GM21515 (cell line): ENCODE measurements around the gene MT1A.

Source experiments
- ATAC-seq: cut with Tn5 transposase; IDR thresholded peaks from one replicate; pipeline ENCODE4 v1.9.1; 2021; ENCODE audit not compliant: unreplicated experiment

Gene MT1A

DNA sequence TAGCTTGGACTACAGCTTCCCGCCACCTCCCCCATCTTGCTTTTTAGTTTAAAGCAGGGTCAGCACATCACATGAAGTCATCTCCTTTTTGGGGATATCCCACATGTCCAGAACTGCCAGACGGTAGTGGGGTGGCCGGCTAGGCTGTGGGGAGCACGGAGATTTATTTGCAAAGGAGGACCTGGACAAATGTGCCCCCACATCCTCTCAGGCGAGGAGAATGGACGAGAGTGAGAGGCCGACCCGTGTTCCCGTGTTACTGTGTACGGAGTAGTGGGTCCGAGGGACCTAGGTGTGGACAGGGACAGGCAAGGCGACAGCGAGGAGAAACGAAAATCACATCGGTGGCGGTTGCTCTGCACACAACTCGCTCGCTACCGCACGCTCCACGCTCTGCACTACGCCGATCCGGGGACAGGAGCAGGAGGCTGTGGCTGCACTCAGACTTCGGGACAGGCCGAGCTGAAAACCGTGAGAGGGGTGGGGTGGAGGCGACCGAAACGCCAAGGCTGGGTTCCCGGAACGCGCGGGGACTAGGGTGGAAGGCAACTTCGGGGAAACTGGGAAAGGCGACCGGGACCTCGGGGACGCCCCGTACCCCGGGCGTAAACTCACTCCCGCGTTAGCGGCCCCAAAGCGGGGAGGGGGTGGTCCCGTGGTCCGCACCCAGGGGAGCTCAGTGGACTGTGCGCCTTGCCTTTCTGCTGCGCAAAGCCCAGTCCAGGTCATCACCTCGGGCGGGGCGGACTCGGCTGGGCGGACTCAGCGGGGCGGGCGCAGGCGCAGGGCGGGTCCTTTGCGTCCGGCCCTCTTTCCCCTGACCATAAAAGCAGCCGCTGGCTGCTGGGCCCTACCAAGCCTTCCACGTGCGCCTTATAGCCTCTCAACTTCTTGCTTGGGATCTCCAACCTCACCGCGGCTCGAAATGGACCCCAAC is at the start of gene MT1A:
Gene MT1A, plus strand, starts transcription at position 853 of the 937 bp plus-strand sequence. Its CDS starts 73 bp downstream, at position 926.
- no peak for ATAC-seq

DNA sequence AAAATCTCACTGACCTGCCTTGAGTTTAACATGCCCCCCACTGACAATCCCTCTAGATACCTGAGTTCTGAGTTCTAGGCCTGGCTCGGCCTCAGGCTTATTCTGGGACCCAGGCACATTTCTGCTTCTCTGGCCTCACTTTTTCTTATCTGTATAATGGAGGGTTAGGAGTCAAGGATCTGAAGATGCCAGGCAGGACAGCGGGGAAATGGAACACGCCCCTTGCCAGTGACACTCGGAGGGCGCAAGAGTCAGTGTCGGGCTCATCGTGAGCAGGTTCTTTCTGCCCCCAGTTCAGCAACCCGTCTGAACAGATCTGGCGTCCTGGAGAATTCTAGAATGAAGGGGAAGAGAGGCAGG is 49.7 kb upstream of the MT1A start:
- no peak for ATAC-seq

DNA sequence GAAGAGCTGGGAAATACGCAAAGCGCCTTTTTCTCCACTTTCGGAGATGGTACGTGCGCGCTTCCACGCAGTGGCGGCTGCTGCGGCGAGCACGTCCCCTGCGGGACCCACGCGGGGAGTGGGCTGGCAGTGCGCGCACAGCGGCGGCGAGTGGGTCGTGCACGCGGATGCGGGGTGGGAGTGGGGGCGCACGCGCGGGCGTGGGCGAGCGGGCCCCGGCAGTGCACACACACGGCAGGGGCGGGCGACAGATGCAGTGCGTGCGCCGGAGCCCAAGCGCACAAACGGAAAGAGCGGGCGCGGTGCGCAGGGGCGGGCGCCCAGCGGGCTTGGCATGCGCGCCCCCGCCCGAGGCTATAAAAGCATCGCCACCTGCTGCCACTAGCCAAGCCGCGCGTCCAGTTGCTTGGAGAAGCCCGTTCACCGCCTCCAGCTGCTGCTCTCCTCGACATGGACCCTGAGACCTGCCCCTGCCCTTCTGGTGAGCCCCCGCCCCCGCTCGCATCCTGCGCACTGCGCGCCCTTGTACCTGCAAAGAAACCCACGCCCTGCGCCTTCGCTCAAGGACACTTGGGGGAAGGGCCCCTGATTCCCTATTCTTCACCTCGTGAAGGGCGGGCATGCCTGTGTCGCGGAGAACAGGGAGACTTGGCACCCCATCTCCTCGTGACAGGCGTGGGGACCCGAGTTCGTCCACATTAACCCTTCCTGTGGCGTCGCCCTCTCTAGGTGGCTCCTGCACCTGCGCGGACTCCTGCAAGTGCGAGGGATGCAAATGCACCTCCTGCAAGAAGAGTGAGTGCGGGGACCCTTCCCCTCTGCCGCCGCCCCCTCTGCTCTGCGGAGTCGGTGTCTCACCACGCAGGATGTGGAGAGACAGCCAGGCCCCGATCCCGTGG is 49.1 kb upstream of the MT1A start, which contains the start of gene MT3:
Gene MT3, plus strand, starts transcription at position 388 of the 899 bp plus-strand sequence. Its CDS starts 63 bp downstream, at position 451.
- no peak for ATAC-seq

DNA sequence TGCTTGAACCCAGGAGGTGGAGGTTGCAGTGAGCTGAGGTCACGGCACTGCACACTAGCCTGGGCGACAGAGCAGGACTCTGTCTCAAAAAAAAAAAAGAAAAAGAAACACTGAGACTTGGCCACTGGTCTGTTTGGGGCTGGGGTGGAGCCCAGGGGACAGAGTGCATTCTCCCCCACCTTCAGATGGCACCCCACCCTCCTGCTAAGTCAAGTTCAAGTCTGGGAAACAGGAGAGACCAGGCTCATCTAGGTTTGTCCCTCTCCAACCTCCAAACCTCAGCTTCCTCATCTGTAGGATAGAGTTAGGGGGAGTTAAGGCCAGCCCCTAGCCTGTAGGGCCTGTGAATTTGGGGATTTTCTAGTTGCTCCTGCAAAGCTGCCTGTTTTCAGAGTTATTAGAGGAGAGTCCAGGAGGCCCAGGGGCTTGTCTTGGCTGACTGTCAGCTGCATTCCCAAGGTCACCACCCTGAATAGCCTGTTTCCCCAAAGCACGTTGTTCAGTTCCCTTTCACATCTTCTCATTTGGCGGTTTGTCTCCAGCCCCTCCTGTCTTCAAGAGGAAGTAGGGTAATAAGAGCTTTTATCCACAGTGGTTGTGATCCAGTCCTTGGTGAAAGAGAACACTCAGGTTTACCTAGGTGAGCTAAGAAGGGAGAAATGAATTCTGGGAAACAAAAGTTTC is 46.9 kb upstream of the MT1A start:
- no peak for ATAC-seq

DNA sequence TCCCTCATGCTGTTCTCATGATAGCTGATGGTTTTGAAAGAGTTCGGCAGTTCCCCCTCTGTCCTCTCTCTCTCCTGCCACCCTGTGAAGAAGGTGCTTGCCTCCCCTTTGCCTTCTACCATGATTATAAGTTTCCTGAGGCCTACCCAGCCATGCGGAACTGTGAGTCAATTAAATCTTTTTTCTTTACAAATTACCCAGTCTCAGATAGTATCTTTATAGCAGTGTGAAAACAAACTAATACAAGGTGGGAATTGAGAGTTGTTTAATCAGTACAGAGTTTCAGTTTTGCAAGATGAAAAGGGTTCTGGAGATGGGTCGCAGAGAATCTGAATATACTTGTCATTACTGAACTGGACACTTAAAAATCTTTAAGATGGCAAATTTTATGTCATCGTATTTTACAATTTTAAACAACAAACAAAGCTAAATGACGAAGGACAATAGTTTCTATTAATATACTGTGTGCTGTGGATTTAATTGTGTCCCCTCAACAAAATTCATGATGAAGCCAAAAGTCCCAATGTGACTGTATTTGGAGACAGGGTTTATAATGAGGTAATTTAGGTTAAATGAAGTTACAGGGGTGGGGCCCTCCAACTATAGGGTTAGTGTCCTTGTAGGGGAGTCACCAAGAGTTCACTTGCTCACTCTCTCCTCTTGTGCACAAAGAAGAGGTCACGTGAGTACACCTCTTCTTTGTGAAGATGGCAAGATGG is 44.7 kb upstream of the MT1A start:
- ATAC-seq = no peak

DNA sequence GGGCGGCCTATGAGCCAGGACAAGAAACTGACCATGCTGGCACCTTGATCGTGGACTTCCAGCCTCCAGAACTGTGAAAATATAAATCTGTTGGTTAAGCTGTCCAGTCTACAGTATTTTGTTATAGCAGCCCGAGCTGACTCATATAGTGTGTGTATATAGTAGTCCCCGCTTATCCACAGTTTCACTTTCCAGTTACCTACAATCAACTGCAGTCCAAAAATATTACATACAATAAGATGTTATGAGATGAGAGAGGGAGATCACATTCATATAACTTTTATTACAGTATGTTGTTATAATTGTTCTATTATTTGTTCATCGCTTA is 44.2 kb upstream of the MT1A start:
- no peak for ATAC-seq

DNA sequence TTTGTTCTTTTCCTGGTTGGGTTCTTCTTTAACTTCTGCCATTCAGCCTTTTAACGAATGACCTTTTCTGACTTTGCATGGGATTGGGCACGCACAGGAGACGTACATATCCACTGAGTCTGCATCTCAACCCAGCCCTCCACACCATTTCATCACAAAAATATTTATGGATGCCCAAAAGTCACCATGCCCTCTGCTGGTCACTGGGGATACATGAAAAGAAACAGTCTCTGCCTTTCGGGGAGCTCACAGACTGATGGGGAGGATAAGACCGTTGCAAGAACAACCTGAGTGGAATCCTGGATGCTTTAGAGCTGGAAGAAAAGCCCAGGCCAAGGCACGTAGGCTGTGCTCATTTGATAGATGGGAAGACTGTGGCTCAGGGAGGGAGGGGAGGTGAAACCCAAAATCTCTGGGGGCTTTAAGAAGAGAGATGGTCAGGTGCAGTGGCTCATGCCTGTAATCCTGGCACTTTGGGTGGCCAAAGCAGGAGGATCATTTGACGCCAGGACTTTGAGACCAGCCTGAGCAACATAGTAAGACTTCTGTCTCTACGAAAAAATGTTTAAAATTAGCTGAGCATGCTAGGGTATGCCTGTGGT is 38.0 kb upstream of the MT1A start:
- ATAC-seq = no peak

DNA sequence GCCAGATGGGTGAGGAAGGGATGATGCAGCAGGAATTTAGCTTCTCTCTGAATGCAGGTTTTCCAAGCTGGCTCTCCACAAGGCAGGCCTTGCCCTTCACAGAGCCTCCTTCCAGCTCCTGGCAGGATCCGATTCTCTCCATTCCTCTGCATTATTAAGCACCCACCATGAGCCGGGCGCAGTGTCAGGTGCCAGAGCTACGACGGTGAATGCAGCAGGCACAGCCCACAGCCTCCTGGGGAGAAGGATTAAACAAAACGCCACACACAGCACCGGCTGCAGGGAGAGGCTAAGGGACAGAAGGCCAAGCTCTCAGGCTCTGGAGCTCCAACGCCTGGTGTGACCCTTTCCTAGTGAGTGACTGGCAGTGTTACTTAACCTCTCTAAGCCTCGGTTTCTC is 37.1 kb upstream of the MT1A start:
- ATAC-seq = no peak

DNA sequence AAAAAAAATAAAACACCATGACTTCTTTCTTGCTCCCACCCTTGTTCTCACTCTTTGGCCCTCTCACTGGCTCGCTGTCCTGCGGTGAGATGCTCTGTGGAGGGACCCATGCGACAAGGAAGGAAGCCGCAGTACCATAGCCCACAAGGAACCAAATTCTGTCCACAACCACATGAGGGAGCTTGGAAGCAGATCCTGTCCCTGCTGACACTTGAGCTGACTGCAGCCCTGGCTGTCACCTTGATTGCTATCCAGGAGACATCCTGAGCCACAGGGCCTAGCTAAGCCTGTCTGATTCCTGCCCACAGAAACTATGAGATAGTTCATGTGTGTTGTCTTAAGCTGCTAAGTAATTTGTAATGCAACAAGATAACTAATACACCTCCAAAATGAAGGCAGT is 34.9 kb upstream of the MT1A start:
- no peak for ATAC-seq

DNA sequence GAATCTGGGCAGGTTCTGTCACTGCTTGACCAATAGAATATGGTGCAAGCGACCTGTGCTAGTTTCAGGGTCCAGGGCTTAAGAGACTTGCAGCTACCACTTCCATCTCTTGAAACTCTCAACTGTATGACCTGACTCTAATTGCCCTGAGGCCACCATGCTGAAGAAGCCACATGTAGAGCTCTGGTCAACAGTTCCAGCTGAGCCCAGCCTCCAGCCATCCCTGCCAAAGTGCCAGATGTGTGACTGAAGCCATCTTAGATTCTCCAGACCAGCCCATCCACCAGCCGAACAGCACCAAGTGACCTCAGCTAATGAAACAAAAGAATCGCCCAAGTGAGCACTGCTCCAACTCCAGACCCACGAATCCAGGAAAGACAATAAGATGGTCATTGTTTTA is 33.5 kb upstream of the MT1A start:
- ATAC-seq = no peak

DNA sequence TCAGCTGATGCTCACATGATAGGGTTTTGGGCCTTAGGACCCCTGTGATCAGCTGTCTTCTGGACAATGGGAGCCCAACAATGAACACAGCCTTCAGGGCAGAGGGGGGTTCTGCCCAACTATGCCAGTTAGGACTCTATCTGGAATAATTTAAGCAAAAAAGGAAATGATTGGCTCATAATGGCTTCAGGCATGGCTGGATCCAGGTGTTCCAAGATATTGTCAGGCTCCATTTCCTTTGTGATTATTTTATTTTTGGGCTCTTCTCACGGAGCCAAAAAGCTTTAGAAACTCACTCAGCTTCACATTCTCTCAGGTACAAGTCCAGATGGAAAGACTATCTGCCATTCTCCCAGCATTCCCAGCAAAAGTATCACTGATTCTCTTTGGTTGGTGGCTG is 33.0 kb upstream of the MT1A start:
- no peak for ATAC-seq

DNA sequence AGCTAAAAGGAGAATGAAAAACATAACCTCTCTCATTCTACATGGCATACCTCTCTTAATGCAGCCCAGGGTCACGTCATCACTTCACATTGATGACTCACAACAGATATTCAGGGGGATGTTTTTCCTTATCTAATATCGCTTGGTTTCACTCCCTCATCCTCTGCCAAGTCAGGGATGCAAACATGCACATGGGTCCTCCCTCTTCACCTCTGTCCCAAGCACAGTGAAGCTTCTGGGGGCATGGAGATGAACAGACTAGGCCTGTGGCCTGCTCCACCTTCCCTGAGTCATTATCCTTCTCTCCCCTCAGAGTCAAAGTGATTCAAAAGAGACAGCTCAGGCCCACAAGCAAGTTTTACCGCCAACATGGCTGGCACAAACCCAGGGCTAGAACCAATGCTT is 32.4 kb upstream of the MT1A start:
- no peak for ATAC-seq

DNA sequence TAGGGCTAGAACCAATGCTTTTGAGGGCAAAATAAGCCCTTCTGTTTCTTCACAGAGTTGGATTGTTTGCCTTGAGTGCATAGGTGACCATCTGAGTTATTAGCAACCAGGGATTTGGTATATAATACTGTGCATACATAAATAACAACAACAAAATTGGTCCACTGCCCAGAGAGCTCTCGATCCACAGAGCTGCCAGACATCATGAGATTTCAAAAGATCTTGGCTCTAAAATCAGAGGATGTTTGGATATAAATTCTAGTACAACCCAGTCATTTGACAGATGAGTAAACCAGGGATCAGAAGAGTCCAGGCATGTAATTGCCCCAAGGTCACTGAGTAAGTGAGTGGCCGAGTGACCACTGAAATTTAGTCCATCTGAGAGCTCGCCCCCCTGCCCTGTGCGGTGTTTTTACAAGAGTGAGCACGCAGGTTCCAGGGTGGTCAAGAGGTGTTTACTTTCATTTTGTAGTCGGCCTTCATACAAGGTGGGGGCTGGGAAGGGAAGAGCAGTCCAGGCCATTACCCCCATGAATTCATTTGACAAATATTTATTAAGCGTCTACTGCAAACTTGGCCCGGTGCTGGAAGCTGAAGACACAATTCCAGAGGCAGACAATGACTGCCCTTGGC is 31.9 kb upstream of the MT1A start:
- no peak for ATAC-seq

DNA sequence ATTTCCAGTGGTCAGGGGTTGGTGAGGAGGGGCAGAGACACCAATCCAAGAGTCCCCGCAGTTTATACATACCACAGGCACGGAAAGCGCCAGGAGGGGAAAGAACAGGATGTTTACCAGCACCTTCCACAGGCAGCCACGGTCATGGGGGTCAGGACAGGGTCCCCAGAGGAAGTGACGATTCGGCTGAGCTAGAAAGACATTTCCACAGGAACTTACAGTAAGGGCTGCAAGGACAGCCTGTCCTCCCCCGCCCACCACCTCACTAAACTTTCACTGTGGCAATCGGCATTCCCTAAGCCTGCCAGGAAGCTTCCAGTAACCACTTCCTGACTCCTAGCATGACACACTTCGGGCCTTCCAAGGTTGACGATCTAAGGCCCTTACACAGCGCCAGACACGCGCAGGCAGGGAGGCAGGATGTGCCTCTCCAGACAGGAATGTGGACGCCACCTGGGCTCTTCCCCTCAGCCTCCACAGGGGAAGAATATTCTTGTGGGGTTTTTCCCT is 31.3 kb upstream of the MT1A start:
- ATAC-seq = no peak

DNA sequence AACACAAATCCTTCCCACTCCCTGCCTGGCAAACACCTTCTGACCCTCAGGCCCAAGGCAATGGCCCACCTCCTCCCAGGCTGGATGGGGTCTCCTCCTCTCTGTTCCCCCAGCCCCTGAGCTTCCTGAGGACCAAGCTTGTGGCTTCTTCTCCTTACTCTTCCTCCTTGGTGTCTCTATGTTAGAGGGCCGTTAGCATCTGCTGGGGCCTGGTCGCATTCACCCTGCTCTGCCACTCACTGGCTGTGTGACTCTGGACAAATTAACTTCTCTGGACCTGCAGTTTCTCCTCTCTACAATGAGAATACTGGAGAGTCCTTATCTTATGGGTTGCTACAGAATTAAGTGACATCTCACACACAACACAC is 30.8 kb upstream of the MT1A start:
- ATAC-seq = no peak

DNA sequence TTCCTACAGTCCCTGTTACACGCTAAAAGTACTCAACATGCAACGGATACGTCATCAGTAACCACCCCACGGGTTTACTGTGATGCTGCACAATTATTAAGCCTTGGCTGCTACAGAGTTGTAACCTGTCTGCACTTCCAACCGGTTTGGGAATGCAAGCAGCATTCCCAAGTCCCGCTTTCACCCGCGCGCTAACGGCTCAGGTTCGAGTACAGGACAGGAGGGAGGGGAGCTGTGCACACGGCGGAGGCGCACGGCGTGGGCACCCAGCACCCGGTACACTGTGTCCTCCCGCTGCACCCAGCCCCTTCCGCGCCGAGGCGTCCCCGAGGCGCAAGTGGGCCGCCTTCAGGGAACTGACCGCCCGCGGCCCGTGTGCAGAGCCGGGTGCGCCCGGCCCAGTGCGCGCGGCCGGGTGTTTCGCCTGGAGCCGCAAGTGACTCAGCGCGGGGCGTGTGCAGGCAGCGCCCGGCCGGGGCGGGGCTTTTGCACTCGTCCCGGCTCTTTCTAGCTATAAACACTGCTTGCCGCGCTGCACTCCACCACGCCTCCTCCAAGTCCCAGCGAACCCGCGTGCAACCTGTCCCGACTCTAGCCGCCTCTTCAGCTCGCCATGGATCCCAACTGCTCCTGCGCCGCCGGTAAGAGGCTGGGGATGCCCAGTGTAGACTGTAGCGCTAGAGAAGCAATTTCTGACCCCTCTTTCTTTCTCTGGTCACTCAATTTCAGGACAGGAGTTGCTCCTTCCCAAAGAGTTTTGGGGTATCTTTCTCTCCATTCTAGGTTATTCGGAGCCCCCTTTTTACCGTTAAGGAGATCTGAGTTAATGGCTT is 30.2 kb upstream of the MT1A start, which contains the start of gene MT2A:
Gene MT2A, plus strand, starts transcription at position 542 of the 833 bp plus-strand sequence. Its CDS starts 72 bp downstream, at position 614.
- ATAC-seq = peak; percentile 92

DNA sequence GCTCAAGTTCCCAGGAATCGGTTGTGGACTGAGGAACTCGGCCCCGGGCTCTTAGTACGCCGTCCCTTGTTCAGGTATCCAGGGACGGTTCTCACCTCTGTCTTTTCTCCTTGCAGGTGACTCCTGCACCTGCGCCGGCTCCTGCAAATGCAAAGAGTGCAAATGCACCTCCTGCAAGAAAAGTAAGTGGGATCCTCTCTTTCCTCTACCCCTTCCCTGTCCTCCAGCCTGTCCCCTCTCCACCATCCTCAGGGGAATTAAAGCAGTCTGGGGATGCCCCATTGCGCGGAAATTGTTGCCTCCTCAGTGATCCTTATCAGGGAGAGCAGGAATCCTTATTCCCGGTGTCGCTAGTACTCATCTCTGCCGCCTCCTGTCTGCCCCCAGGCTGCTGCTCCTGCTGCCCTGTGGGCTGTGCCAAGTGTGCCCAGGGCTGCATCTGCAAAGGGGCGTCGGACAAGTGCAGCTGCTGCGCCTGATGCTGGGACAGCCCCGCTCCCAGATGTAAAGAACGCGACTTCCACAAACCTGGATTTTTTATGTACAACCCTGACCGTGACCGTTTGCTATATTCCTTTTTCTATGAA is 29.5 kb upstream of the MT1A start:
- ATAC-seq = no peak

DNA sequence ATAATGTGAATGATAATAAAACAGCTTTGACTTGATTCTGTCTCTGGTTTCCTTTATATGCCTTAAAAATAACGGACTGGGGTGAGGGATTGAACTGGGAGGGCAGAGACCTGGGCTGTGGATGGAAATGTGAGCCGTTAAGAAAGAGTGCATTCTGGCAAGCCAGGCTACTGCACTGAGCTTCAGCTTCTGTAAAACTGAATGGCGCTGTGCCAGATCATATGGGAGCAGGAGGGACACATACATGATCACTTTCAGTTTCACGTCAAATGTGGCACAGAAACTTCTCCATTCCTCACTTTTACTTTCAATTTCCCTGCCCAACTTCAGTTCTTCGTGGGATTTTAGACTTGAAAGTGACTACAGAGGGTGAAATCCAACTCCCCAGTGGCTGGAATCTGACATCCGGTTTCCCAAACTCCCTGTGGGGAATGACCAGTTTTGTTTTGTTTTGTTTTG is 29.0 kb upstream of the MT1A start:
- peak; percentile 43 for ATAC-seq
